GM12892 (cell line): ENCODE results near the gene LRP2BP.

Experiments used
- POLR2A ChIP-seq: IDR thresholded peaks from 2 replicates; pipeline ENCODE4 v1.6.1; 2011; ENCODE audit warnings: low read depth, low read length, control low read depth
- POLR2AphosphoS5 ChIP-seq: IDR thresholded peaks from 2 replicates; pipeline ENCODE4 v1.6.1; 2011; ENCODE audit warnings: low read depth, low read length, control low read depth

DNA sequence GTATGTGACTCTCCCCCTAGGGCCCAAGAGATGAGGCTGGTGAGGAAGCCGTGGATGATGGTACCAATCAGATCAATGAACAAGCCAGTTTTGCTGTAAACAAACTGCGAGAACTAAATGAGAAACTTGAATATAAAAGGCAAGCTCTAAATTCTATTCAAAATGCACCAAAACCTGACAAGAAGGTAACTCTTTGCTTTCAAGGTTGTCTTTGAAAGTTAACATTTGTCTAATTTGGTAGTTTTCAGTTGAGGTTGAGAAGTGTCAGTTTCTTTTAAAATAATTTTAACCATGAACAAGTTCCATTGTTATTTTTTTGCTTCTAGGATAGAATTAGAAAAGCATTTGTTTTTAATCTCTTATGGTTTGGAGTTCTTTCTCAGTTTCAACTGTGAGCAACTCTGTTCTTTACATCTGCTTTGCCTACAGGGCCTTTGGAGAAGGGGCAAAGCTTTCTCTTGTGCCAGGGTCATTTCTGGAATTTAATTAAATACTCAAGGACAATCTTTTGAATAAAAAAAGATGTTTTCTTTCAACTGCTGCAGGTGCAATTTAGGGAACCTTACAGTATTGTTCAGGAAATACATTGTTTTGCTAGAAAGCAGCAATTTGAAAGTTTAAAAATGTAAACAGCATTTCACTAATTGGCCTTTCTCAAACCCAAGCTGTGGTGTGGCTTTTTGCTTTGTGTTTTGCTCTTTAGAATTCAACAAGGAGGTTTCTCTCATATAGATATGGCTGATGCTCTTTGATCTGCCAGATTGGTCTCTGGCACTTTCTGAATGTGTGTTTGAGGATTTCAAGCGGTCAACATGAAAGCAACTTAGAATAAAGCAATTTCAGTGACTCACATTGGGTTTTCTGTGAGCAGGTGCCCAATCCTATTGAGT lies 62.9 kb downstream of the LRP2BP start:
- TF ChIP-seq POLR2A = no peak
- TF ChIP-seq POLR2AphosphoS5 = no peak
